Stomach (tissue), 9 donors: ENCODE data around the gene STK24. TPM values are rescaled to one million over a fixed set of nuclear protein-coding genes. Genes with fewer than 3 reads are reported as not detected.
A peak's percentile ranks its signal among the peaks of the same experiment; 100 is the strongest.

Source experiments
- DNase-seq, 2 donors: peaks; one replicate each; pipeline versions ENCODE4 v3.0.0 to v3.0.0-alpha.2; 2013 to 2019
- H3K27ac ChIP-seq, 5 donors: fragments of 200-600 bp in 4 of 5; sonication (generic) in 4 of 5; one replicate each; pipeline ENCODE4 v1.5.1; 2013 to 2019; ENCODE audit warnings: mild to moderate bottlenecking in 1 of 5, moderate library complexity in 1 of 5
- H3K27me3 ChIP-seq, 3 donors: fragments of 200-600 bp; sonication (generic); one replicate each; pipeline ENCODE4 v1.5.1; 2017 to 2019; ENCODE audit warnings: mixed run types in 1 of 3
- H3K36me3 ChIP-seq, 4 donors: fragments of 200-600 bp; sonication (generic); 1 replicate in 3 of 4; 2 replicates in 1 of 4; pipeline ENCODE4 v1.5.1; 2016 to 2019
- H3K4me1 ChIP-seq, 4 donors: fragments of 200-600 bp; sonication (generic); one replicate each; pipeline ENCODE4 v1.5.1; 2016 to 2019
- H3K4me3 ChIP-seq, 4 donors: fragments of 200-600 bp; sonication (generic) in 3 of 4; one replicate each; pipeline ENCODE4 v1.5.1; 2016 to 2019; ENCODE audit warnings: mild to moderate bottlenecking in 1 of 4
- H3K9me3 ChIP-seq, 4 donors: fragments of 200-600 bp; sonication (generic); one replicate each; pipeline ENCODE4 v1.5.1; 2016 to 2019
- CTCF ChIP-seq, 7 experiments: fragments of 450-650 bp in 4 of 7; fragments of 200-600 bp in 3 of 7; sonication (generic) in 3 of 7; IDR thresholded peaks; one replicate each; pipeline ENCODE4 v1.5.1; 2016 to 2019; ENCODE audit warnings: antibody characterized with exemption in 7 of 7, control low read depth in 2 of 7, mild to moderate bottlenecking in 1 of 7
- EP300 ChIP-seq: sonication (generic); formaldehyde crosslinking; IDR thresholded peaks from one replicate; pipeline ENCODE4 v1.6.1; 2017; ENCODE audit warnings: antibody characterized with exemption
- POLR2A ChIP-seq, 4 donors: fragments of 450-650 bp; IDR thresholded peaks; one replicate each; pipeline ENCODE4 v1.6.1; 2016; ENCODE audit warnings: antibody characterized with exemption in 4 of 4, control low read depth in 2 of 4, mild to moderate bottlenecking in 1 of 4, moderate library complexity in 1 of 4
- POLR2AphosphoS5 ChIP-seq, 3 donors: sonication (generic); formaldehyde crosslinking; IDR thresholded peaks; one replicate each; pipeline ENCODE4 v1.6.1; 2016; ENCODE audit warnings: antibody characterized with exemption in 3 of 3
- WGBS, 5 donors: extraction: QIAGEN DNeasy Blood & Tissue Kit in 3 of 5; methylation state at CpG; one replicate each; pipeline versions ENCODE4 v1.1.5 to v1.1.7; 2013 to 2018; 5-methylcytosine and 5-hydroxymethylcytosine counted together
- intact Hi-C: fragments of 100-400 bp; cut with DNase I; formaldehyde crosslinking; loops from one replicate; pipeline ENCODE4 v1.15.1; 2023; ENCODE audit warnings: low total_unique reads
- polyA plus RNA-seq, 3 donors: library from polyadenylated mRNA; stranded (reverse); fragments of 200-250 nt; gene quantifications; one replicate each; pipeline ENCODE4 v1.2.3, GENCODE V29; 2013
- total RNA-seq, 5 donors: library from RNA; depleted of rRNA; stranded (reverse); fragments of >200 nt; gene quantifications; one replicate each; pipeline versions ENCODE4 v1.1.0 to v1.2.3, GENCODE V29; 2014 to 2016
- donor health status: healthy with polysubstance abuse.
- donor health status: Bipolar disorder and iron deficiency.
- donor health status: healthy.

Gene STK24
- total and polyA plus RNA-seq, 8 donors = 33.0 to 139 (median 59.5) TPM

DNA sequence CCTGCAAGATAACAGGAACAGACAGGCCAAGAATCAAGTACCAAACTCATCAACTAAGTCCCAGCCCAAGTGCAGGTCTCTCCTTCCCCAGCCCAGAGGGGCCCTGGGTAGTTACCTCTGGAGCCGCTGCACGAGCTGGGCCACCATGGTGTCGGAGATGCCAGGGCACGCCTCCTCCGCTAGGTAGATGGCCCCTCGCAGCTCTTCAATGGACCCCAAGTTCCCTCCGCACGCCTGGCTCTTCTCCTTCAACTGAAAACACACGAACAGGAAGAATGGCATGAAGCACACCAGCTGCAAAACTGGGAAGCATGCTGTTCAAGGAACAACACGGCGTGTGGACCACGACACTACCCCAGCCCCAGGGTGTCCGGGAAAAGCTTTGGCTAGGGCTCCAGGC is 119.9 kb downstream of the STK24 start:
- H3K27me3 ChIP-seq = no peaks in the 10 kb centered on the region
- intact Hi-C loops = no loop called here
- no peak for DNase-seq
- peaks cover 57 to 91% (median 83%) of the 10 kb centered on the region in 4 donors for H3K36me3 ChIP-seq
- H3K27ac ChIP-seq = peak overlapping the region in 1 of 5 donors; percentile 44
- TF ChIP-seq EP300 = no peak
- WGBS, 5 donors = 93 to 98% (median 94%) methylated on average over 10 to 13 of the region's 13 CpGs
- H3K9me3 ChIP-seq = no peaks in the 10 kb centered on the region
- no peak overlapping the region for H3K4me3 ChIP-seq
- H3K4me1 ChIP-seq = peaks cover 12 to 30% (median 21%) of the 10 kb centered on the region in 4 donors

- WGBS, 5 donors = 85 to 91% (median 89%) methylated on average over 6 of the region's 6 CpGs
- peaks cover 56 to 91% (median 83%) of the 10 kb centered on the region in 4 donors for H3K36me3 ChIP-seq
These were observed 120.5 kb downstream of the STK24 start for GRCh38 chr13:98456413-98456845.

DNA sequence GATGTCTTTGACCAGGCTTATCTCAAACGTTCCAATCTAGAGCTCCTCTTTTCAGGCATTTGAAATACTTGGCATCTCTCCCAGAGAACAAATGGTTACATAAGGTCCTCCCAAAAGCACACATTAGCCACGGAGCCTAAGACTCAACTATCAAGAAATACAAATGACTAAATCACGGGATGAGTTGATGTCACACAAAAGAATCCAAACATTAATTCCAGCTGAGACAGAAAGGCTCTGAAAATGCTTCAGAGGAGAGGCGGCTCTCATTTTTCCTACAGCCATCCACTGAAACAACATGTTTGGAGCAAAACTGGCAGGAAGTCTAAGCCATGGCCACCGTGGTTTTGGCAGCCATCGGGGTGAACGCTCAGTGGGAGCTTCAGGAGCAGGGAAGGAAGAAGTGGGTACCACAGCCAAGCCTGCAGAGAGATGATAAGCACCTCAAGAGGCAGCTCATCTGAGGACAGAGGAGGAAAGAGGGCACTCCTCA is 122.5 kb downstream of the STK24 start:
- H3K9me3 ChIP-seq = no peaks in the 10 kb centered on the region
- H3K4me1 ChIP-seq = peaks cover 14 to 57% (median 38%) of the 10 kb centered on the region in 4 donors
- peak overlapping the region; percentile 43 to 76 (median 72) for H3K27ac ChIP-seq
- intact Hi-C loops = no loop called here
- no peak overlapping the region for H3K4me3 ChIP-seq
- WGBS, 5 donors = 16 to 37% (median 26%) methylated on average over 7 of the region's 7 CpGs
- TF ChIP-seq CTCF (IDR thresholded peaks at IDR 0.05) (no peak), EP300 (no peak), POLR2A (IDR thresholded peaks at IDR 0.05) (no peak), POLR2AphosphoS5 (IDR thresholded peaks at IDR 0.05) (peak in 2 of 3 donors; percentile 64 to 71)
- peaks cover 46 to 89% (median 72%) of the 10 kb centered on the region in 4 donors for H3K36me3 ChIP-seq
- no peaks in the 10 kb centered on the region for H3K27me3 ChIP-seq
- DNase-seq = peak in 1 of 2 donors; percentile 67

More at GRCh38 chr13:98456413-98456845, 120.5 kb downstream of the STK24 start:
- TF ChIP-seq CTCF (IDR thresholded peaks at IDR 0.05) (no peak), POLR2AphosphoS5 (IDR thresholded peaks at IDR 0.05) (no peak), EP300 (no peak), POLR2A (IDR thresholded peaks at IDR 0.05) (no peak)
- peak in 1 of 2 donors; percentile 43 for DNase-seq
- H3K9me3 ChIP-seq = no peaks in the 10 kb centered on the region
- intact Hi-C loops = no loop called here
- H3K4me1 ChIP-seq = peaks cover 12 to 37% (median 24%) of the 10 kb centered on the region in 4 donors
- peak overlapping the region in 2 of 5 donors; percentile 72 to 76 for H3K27ac ChIP-seq
- H3K4me3 ChIP-seq = no peak overlapping the region
- H3K27me3 ChIP-seq = no peaks in the 10 kb centered on the region

- peaks cover 46 to 89% (median 70%) of the 10 kb centered on the region in 4 donors for H3K36me3 ChIP-seq
- 75 to 89% (median 82%) methylated on average over 15 of the region's 15 CpGs for WGBS, 5 donors
- no peaks in the 10 kb centered on the region for H3K9me3 ChIP-seq
- H3K4me3 ChIP-seq = no peak overlapping the region
- TF ChIP-seq POLR2A (IDR thresholded peaks at IDR 0.05) (no peak), CTCF (IDR thresholded peaks at IDR 0.05) (no peak), POLR2AphosphoS5 (IDR thresholded peaks at IDR 0.05) (no peak), EP300 (no peak)
- peaks cover 14 to 53% (median 33%) of the 10 kb centered on the region in 4 donors for H3K4me1 ChIP-seq
- DNase-seq = no peak
- H3K27me3 ChIP-seq = no peaks in the 10 kb centered on the region
- intact Hi-C loops = no loop called here
- peak overlapping the region in 2 of 5 donors; percentile 72 to 76 for H3K27ac ChIP-seq
These were observed 123.8 kb downstream of the STK24 start for GRCh38 chr13:98452851-98453843.
